Measurements from ENCODE around the gene KAT5. TPM values are rescaled to one million over a fixed set of nuclear protein-coding genes. Genes with fewer than 3 reads are reported as not detected.
A peak's percentile ranks its signal among the peaks of the same experiment; 100 is the strongest.
"Not testable (repeated sequence)": the region's sequence is repeated elsewhere in the genome, so short reads cannot be mapped to it uniquely, and the experiment has no call there.

The KAT5 gene
- total RNA-seq, 1 donor from 2014 or later = 73.1 TPM

DNA sequence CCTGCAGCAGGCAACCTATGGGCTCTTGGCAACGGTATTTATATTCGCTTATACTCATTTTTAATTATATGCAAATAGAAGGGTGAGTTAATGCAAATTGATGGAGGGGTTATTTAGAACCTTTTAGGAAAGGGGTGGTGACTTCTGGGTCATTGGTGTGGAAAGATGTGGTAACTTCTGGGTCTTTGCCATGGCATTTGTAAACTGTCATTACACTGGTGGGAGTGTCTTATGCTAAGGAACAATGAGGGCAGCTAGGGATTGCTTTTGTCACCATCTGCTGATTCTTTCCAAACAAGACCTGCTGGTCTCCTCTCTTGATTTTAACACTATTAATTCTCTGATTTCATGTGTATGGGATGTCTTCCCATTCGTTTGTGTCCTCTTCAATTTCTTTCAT, 11.7 kb upstream of the KAT5 start:
- TF ChIP-seq CTCF (IDR thresholded peaks at IDR 0.05; ENCODE audit: unreplicated experiment) = no peak
- no peak overlapping the region for H3K4me3 Mint-ChIP-seq (ENCODE audit: low read depth)
- H3K4me1 Mint-ChIP-seq (ENCODE audit: low read depth) = no peaks in the 10 kb centered on the region
- no peak for DNase-seq (ENCODE audit: low spot score, unreplicated experiment)
- no peak overlapping the region for H3K27ac Mint-ChIP-seq
- no peaks in the 10 kb centered on the region for H3K36me3 Mint-ChIP-seq (ENCODE audit: insufficient read depth)
- peaks cover 10% of the 10 kb centered on the region for H3K9me3 Mint-ChIP-seq (ENCODE audit: low read depth)
- peaks cover 19% of the 10 kb centered on the region for H3K27me3 Mint-ChIP-seq

DNA sequence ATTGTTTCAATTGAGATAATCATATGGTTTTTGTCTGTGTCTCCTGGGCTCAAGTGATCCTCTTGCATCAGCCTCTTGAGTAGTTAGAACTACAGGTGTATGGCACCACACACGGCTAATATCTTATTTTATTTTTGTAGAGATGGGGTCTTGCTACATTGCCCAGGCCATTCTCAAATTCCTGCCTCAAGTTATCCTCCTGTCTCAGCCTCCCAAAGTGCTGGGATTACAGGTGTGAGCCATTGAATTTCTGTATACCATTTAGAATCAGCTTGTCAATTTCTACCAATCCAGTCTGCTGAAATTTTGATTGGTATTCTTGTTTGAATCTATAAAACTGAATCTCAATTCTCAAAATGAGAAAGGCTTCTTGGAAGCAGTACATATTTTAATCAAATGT, 10.4 kb upstream of the KAT5 start:
- no peak for DNase-seq (ENCODE audit: low spot score, unreplicated experiment)
- Mint-ChIP-seq H3K27ac (no peak overlapping the region), H3K4me1 (ENCODE audit: low read depth) (no peaks in the 10 kb centered on the region), H3K27me3 (peaks cover 24% of the 10 kb centered on the region), H3K36me3 (ENCODE audit: insufficient read depth) (no peaks in the 10 kb centered on the region), H3K9me3 (ENCODE audit: low read depth) (peaks cover 10% of the 10 kb centered on the region), H3K4me3 (ENCODE audit: low read depth) (no peak overlapping the region)
- no peak for TF ChIP-seq CTCF (IDR thresholded peaks at IDR 0.05; ENCODE audit: unreplicated experiment)

DNA sequence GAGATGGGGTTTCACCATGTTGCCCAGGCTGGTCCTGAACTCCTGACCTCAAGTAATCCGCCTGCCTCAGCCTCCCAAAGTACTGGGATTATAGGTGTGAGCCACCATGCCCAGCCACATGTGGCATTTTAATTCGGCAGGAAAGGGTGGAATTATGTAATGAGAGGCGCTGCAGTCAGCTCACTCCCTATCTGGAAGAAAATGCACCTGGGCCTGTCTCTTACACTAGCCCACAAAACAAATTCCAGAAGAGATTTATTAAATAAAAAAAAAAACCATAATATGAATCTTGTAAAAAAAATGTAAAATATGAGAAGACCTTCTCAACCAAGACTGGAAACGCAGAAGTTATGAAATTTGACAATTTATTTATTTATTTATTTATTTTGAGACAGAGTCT, 8.2 kb upstream of the KAT5 start:
- no peak for TF ChIP-seq CTCF (IDR thresholded peaks at IDR 0.05; ENCODE audit: unreplicated experiment)
- peaks cover 10% of the 10 kb centered on the region for H3K9me3 Mint-ChIP-seq (ENCODE audit: low read depth)
- H3K36me3 Mint-ChIP-seq (ENCODE audit: insufficient read depth) = no peaks in the 10 kb centered on the region
- H3K27me3 Mint-ChIP-seq = peaks cover 24% of the 10 kb centered on the region
- no peak overlapping the region for H3K4me3 Mint-ChIP-seq (ENCODE audit: low read depth)
- no peak for DNase-seq (ENCODE audit: low spot score, unreplicated experiment)
- H3K4me1 Mint-ChIP-seq (ENCODE audit: low read depth) = no peaks in the 10 kb centered on the region
- no peak overlapping the region for H3K27ac Mint-ChIP-seq

DNA sequence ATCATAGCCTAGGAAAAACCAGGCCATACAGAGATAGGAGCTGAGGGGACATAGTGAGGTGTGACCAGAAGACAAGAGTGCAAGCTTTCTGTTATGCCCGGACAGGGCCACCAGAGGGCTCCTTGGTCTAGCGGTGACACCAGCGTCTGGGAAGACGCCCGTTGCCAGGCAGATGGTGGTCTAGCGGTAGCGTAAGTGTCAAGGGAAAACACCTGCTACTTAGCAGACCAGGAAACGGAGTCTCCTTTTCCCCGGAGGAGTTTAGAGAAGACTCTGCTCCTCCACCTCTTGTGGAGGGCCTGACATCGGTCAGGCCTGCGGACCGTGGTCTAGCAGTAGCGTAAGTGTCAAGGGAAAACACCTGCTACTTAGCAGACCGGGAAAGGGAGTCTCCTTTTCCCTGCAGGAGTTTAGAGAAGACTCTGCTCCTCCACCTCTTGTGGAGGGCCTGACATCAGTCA, 5.7 kb upstream of the KAT5 start:
- peaks cover 16% of the 10 kb centered on the region for H3K27me3 Mint-ChIP-seq
- not testable (repeated sequence) for H3K27ac Mint-ChIP-seq; H3K4me3 Mint-ChIP-seq (ENCODE audit: low read depth); H3K36me3 Mint-ChIP-seq (ENCODE audit: insufficient read depth); H3K9me3 Mint-ChIP-seq (ENCODE audit: low read depth); H3K4me1 Mint-ChIP-seq (ENCODE audit: low read depth)
- peak; percentile 62 for DNase-seq (ENCODE audit: low spot score, unreplicated experiment)
- TF ChIP-seq CTCF (IDR thresholded peaks at IDR 0.05; ENCODE audit: unreplicated experiment) = peak; percentile 75

GRCh38 chr11:65707002-65707401, 5.0 kb upstream of the KAT5 start:
- not testable (repeated sequence) for H3K4me1 Mint-ChIP-seq (ENCODE audit: low read depth); H3K27ac Mint-ChIP-seq; H3K36me3 Mint-ChIP-seq (ENCODE audit: insufficient read depth); DNase-seq (ENCODE audit: low spot score, unreplicated experiment); H3K4me3 Mint-ChIP-seq (ENCODE audit: low read depth); H3K9me3 Mint-ChIP-seq (ENCODE audit: low read depth)
- peaks cover 16% of the 10 kb centered on the region for H3K27me3 Mint-ChIP-seq

- no peak for TF ChIP-seq CTCF (IDR thresholded peaks at IDR 0.05; ENCODE audit: unreplicated experiment)
- no peak for DNase-seq (ENCODE audit: low spot score, unreplicated experiment)
- Mint-ChIP-seq H3K27ac (no peak overlapping the region), H3K9me3 (ENCODE audit: low read depth) (no peaks in the 10 kb centered on the region), H3K4me3 (ENCODE audit: low read depth) (no peak overlapping the region), H3K4me1 (ENCODE audit: low read depth) (peaks cover 6% of the 10 kb centered on the region), H3K36me3 (ENCODE audit: insufficient read depth) (peaks cover 3% of the 10 kb centered on the region), H3K27me3 (peaks cover 9% of the 10 kb centered on the region)
Measured at GRCh38 chr11:65708451-65708850, 3.6 kb upstream of the KAT5 start.
